Measurements from ENCODE around the gene RYR2. TPM values are rescaled to one million over a fixed set of nuclear protein-coding genes. Genes with fewer than 3 reads are reported as not detected.

Gene RYR2
- polyA plus RNA-seq, 2 of the 4 experiments (the other 2 are of a cell fraction): 0.06 TPM; not detected in 1

DNA sequence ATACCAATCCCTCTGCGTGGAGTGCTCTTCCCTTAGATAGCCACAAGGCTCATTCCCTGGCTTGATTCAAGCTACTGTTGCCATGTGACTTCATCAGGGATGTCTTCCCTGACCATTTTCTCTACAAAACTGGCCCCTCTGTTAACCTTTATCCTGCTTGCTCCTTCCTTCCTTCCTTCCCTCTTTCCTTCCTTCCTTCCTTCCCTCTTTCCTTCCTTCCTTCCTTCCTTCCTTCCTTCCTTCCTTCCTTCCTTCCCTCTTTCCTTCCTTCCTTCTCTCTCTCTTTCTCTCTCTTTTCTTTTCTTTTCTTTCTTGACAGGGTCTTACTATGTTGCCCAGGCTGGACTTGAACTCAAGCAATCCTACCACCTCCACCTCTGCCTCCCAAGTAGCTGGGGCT is 6.2 kb upstream of the RYR2 start:
- DNase-seq (ENCODE audit: low read depth in 1 of 2, low spot score in 1 of 2): no peak
- POLR2A ChIA-PET: no interaction called here
- 23% methylated on average over 1 of the region's 1 CpG for WGBS (ENCODE audit: missing lambda C conversion rate)
- CTCF ChIA-PET: no interaction called here
- no peak overlapping the region for H3K27ac ChIP-seq
- TF ChIP-seq MAZ (IDR thresholded peaks at IDR 0.05; ENCODE audit: borderline replicate concordance, low read depth, low read length): no peak
- TF ChIP-seq, protein P1, sequence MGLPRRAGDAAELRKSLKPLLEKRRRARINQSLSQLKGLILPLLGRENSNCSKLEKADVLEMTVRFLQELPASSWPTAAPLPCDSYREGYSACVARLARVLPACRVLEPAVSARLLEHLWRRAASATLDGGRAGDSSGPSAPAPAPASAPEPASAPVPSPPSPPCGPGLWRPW (IDR thresholded peaks at IDR 0.05): no peak
- TF ChIP-seq RARB (CRISPR knock-in tag; IDR thresholded peaks at IDR 0.05): no peak
- TF ChIP-seq TFCP2L1 (CRISPR knock-in tag; IDR thresholded peaks at IDR 0.05): no peak
- H3K4me1 ChIP-seq: peaks cover 16% of the 10 kb centered on the region
- no peak for FAIRE-seq
- no peaks in the 10 kb centered on the region for H3K9me3 ChIP-seq
- H3K4me2 ChIP-seq: no peak overlapping the region
- ATAC-seq: no peak
- H3K4me3 ChIP-seq: no peak overlapping the region

DNA sequence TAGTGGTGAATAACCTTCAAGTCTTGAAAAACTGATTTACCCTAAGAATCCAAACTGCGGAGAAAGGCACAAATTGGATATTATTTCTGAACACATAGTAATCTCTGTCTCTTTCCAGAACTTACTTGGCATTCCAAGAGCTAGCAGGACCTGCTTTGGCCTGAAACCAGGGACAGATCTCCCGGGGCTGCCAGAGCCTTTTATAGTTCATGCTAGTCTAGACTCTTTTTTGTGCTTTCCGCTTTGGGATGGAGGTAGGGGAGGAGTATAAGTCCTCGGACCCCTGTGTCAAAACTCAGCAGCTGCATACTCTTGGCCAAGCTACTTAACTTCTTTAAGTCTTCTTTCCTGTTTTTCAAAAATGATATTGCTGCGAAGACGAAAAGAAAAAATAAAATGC is 3.8 kb upstream of the RYR2 start:
- Histone ChIP-seq H3K4me2 (no peak overlapping the region), H3K4me1 (peaks cover 8% of the 10 kb centered on the region; the same call in 2 of the 3 replicates), H3K27ac (no peak overlapping the region), H3K9me3 (no peaks in the 10 kb centered on the region), H3K4me3 (no peak overlapping the region)
- ATAC-seq: no peak
- TF ChIP-seq JUNB (IDR thresholded peaks at IDR 0.05): no peak
- TF ChIP-seq RAD21 (conservative IDR thresholded peaks at IDR 0.05 in 1 of 2, IDR thresholded peaks at IDR 0.05 in 1 of 2): no peak
- no peak for TF ChIP-seq ZC3H11A (IDR thresholded peaks at IDR 0.05)
- no peak for TF ChIP-seq MAZ (IDR thresholded peaks at IDR 0.05; ENCODE audit: borderline replicate concordance, low read depth, low read length)
- no peak for TF ChIP-seq TFCP2L1 (CRISPR knock-in tag; IDR thresholded peaks at IDR 0.05)
- TF ChIP-seq, protein P2, sequence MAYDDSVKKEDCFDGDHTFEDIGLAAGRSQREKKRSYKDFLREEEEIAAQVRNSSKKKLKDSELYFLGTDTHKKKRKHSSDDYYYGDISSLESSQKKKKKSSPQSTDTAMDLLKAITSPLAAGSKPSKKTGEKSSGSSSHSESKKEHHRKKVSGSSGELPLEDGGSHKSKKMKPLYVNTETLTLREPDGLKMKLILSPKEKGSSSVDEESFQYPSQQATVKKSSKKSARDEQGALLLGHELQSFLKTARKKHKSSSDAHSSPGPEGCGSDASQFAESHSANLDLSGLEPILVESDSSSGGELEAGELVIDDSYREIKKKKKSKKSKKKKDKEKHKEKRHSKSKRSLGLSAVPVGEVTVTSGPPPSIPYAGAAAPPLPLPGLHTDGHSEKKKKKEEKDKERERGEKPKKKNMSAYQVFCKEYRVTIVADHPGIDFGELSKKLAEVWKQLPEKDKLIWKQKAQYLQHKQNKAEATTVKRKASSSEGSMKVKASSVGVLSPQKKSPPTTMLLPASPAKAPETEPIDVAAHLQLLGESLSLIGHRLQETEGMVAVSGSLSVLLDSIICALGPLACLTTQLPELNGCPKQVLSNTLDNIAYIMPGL (CRISPR knock-in tag; IDR thresholded peaks at IDR 0.05; ENCODE audit: borderline replicate concordance): no peak
- TF ChIP-seq HOXB5 (CRISPR knock-in tag; IDR thresholded peaks at IDR 0.05): no peak
- TF ChIP-seq EHMT2 (IDR thresholded peaks at IDR 0.05; ENCODE audit: low read depth): no peak
- no peak for TF ChIP-seq SREBF2 (IDR thresholded peaks at IDR 0.05)
- TF ChIP-seq, protein P3, sequence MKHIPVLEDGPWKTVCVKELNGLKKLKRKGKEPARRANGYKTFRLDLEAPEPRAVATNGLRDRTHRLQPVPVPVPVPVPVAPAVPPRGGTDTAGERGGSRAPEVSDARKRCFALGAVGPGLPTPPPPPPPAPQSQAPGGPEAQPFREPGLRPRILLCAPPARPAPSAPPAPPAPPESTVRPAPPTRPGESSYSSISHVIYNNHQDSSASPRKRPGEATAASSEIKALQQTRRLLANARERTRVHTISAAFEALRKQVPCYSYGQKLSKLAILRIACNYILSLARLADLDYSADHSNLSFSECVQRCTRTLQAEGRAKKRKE (CRISPR knock-in tag; IDR thresholded peaks at IDR 0.05; ENCODE audit: low read depth): no peak
- no peak for TF ChIP-seq CEBPB (IDR thresholded peaks at IDR 0.05)
- no peak for TF ChIP-seq GATA3 (IDR thresholded peaks at IDR 0.05; ENCODE audit: borderline replicate concordance)
- TF ChIP-seq RFX5 (IDR thresholded peaks at IDR 0.05): no peak
- TF ChIP-seq, protein P4, sequence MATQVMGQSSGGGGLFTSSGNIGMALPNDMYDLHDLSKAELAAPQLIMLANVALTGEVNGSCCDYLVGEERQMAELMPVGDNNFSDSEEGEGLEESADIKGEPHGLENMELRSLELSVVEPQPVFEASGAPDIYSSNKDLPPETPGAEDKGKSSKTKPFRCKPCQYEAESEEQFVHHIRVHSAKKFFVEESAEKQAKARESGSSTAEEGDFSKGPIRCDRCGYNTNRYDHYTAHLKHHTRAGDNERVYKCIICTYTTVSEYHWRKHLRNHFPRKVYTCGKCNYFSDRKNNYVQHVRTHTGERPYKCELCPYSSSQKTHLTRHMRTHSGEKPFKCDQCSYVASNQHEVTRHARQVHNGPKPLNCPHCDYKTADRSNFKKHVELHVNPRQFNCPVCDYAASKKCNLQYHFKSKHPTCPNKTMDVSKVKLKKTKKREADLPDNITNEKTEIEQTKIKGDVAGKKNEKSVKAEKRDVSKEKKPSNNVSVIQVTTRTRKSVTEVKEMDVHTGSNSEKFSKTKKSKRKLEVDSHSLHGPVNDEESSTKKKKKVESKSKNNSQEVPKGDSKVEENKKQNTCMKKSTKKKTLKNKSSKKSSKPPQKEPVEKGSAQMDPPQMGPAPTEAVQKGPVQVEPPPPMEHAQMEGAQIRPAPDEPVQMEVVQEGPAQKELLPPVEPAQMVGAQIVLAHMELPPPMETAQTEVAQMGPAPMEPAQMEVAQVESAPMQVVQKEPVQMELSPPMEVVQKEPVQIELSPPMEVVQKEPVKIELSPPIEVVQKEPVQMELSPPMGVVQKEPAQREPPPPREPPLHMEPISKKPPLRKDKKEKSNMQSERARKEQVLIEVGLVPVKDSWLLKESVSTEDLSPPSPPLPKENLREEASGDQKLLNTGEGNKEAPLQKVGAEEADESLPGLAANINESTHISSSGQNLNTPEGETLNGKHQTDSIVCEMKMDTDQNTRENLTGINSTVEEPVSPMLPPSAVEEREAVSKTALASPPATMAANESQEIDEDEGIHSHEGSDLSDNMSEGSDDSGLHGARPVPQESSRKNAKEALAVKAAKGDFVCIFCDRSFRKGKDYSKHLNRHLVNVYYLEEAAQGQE (IDR thresholded peaks at IDR 0.05): no peak
- no peak for TF ChIP-seq CBX8 (IDR thresholded peaks at IDR 0.05)
- TF ChIP-seq, protein P5, sequence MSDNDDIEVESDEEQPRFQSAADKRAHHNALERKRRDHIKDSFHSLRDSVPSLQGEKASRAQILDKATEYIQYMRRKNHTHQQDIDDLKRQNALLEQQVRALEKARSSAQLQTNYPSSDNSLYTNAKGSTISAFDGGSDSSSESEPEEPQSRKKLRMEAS (IDR thresholded peaks at IDR 0.05): no peak
- no peak for TF ChIP-seq NFE2L2 (conservative IDR thresholded peaks at IDR 0.05; ENCODE audit: low read length)
- TF ChIP-seq, protein P6, sequence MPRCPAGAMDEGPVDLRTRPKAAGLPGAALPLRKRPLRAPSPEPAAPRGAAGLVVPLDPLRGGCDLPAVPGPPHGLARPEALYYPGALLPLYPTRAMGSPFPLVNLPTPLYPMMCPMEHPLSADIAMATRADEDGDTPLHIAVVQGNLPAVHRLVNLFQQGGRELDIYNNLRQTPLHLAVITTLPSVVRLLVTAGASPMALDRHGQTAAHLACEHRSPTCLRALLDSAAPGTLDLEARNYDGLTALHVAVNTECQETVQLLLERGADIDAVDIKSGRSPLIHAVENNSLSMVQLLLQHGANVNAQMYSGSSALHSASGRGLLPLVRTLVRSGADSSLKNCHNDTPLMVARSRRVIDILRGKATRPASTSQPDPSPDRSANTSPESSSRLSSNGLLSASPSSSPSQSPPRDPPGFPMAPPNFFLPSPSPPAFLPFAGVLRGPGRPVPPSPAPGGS (IDR thresholded peaks at IDR 0.05): no peak
- no peak for TF ChIP-seq HOXA7 (CRISPR knock-in tag; IDR thresholded peaks at IDR 0.05)
- ChIA-PET CTCF (no interaction called here), POLR2A (no interaction called here)
- WGBS (ENCODE audit: missing lambda C conversion rate): 54% methylated on average over 6 of the region's 6 CpGs
- no peak for FAIRE-seq
- DNase-seq (ENCODE audit: low read depth in 1 of 2, low spot score in 1 of 2): no peak

Data from A549 (cell line).